OCI-LY7 (cell line): Measurements from ENCODE around the gene S100A7. TPM values are rescaled to one million over a fixed set of nuclear protein-coding genes. Genes with fewer than 3 reads are reported as not detected.

Experiments
- BruUV-seq: library from RNA; stranded (reverse); fragments of 400-500 nt; replicated peaks from 2 replicates; lab custom pipeline; 2021; lab: Mats Ljungman, UMichigan
- CTCF ChIA-PET: fragments of 300-600 bp; sonication (Branson Sonifier 250); formaldehyde crosslinking; loops from one replicate; lab custom pipeline; 2022; ENCODE audit warnings: antibody characterized with exemption; ENCODE audit not compliant: unreplicated experiment; lab: Charles Lee
- POLR2A ChIA-PET: fragments of 300-600 bp; sonication (Branson Sonifier 250); formaldehyde crosslinking; loops from one replicate; lab custom pipeline; 2022; ENCODE audit warnings: antibody characterized with exemption; lab: Charles Lee
- DNase-seq: peaks from one replicate; pipeline ENCODE4 v3.0.0-alpha.2; 2015; ENCODE audit warnings: low spot score
- H2AFZ ChIP-seq: fragments of 200-600 bp; sonication (generic), shearing (Covaris generic); 2 replicates; pipeline ENCODE4 v1.6.1; 2014; ENCODE audit warnings: mild to moderate bottlenecking, antibody characterized with exemption, low read length, moderate library complexity
- H3K27ac ChIP-seq: fragments of 200-600 bp; sonication (generic); 2 replicates; pipeline ENCODE4 v1.5.1; 2014; ENCODE audit warnings: mixed run types, low read depth, mild to moderate bottlenecking, moderate library complexity, low read length, inconsistent platforms; ENCODE audit not compliant: poor library complexity, severe bottlenecking
- H3K36me3 ChIP-seq: fragments of 200-600 bp; sonication (generic); 2 replicates; pipeline ENCODE4 v1.6.1; 2014; ENCODE audit warnings: mild to moderate bottlenecking, antibody characterized with exemption, low read length, moderate library complexity, mixed read lengths; ENCODE audit not compliant: insufficient read depth
- H3K4me1 ChIP-seq: fragments of 200-600 bp; sonication (generic); 2 replicates; pipeline ENCODE4 v1.5.1; 2014; ENCODE audit warnings: mild to moderate bottlenecking, low read length; ENCODE audit not compliant: insufficient read depth, poor library complexity, severe bottlenecking
- H3K4me2 ChIP-seq: fragments of 200-600 bp; sonication (generic); 2 replicates; pipeline ENCODE4 v1.6.1; 2014; ENCODE audit warnings: mild to moderate bottlenecking, low read length
- H3K4me3 ChIP-seq: fragments of 200-600 bp; sonication (generic); 2 replicates; pipeline ENCODE4 v1.5.1; 2014; ENCODE audit warnings: mild to moderate bottlenecking, low read depth, low read length; ENCODE audit not compliant: poor library complexity, severe bottlenecking
- H3K79me2 ChIP-seq: fragments of 200-600 bp; sonication (generic); 2 replicates; pipeline ENCODE4 v1.6.1; 2016; ENCODE audit warnings: low read depth, mild to moderate bottlenecking, low read length, moderate library complexity, mixed read lengths; ENCODE audit not compliant: insufficient read depth
- H3K9me2 ChIP-seq: fragments of 200-600 bp; sonication (generic); 2 replicates; pipeline ENCODE4 v1.6.1; 2016; ENCODE audit warnings: mild to moderate bottlenecking, low read length, mixed read lengths; ENCODE audit not compliant: insufficient read depth
- H3K9me3 ChIP-seq: fragments of 200-600 bp; sonication (generic); 2 replicates; pipeline ENCODE4 v1.6.1; 2014; ENCODE audit warnings: mild to moderate bottlenecking, mixed run types, low read length, mixed read lengths
- H4K20me1 ChIP-seq: fragments of 200-600 bp; sonication (generic); 2 replicates; pipeline ENCODE4 v1.6.1; 2014; ENCODE audit warnings: mild to moderate bottlenecking, antibody characterized with exemption, low read length, moderate library complexity, mixed read lengths; ENCODE audit not compliant: insufficient read depth
- CTCF ChIP-seq: fragments of 200-600 bp; sonication (generic); conservative IDR thresholded peaks from 2 replicates; pipeline ENCODE4 v1.5.1; 2014; ENCODE audit warnings: mild to moderate bottlenecking, antibody characterized with exemption, low read length, moderate library complexity, mixed read lengths
- EZH2phosphoT487 ChIP-seq: fragments of 200-600 bp; sonication (generic); IDR thresholded peaks from 2 replicates; pipeline ENCODE4 v1.6.1; 2018; ENCODE audit warnings: low read depth, borderline replicate concordance, mild to moderate bottlenecking, mixed run types, antibody characterized with exemption, low read length, moderate library complexity, mixed read lengths
- intact Hi-C: fragments of 100-400 bp; cut with micrococcal nuclease; formaldehyde crosslinking; loops from one replicate; pipeline ENCODE4 v1.10.0; 2022; ENCODE audit not compliant: unreplicated experiment
- total RNA-seq, 2 experiments: library from RNA; depleted of rRNA in 1 of 2; stranded (reverse); fragments of >200 nt in 1 of 2; shearing (Covaris generic) in 1 of 2; gene quantifications; 2 replicates each; pipeline ENCODE4 v1.2.3, GENCODE V29; 2014 to 2022

S100A7 gene
- total RNA-seq, 2 experiments from 2014 or later: not detected

- H3K9me3 ChIP-seq: no peaks in the 10 kb centered on the region
- H3K9me2 ChIP-seq: no peaks in the 10 kb centered on the region
- H3K79me2 ChIP-seq: no peaks in the 10 kb centered on the region
- ChIA-PET POLR2A (interaction anchor here (0.6 kb wide), 1 partner anchor 877 kb away, joined by 4 read pairs; no protein-coding TSS in a partner anchor), CTCF (interaction anchor here (0.6 kb wide), 1 partner anchor 496 kb away, joined by 3 read pairs; no protein-coding TSS in a partner anchor)
- no TSS peak for BruUV-seq
- H3K4me2 ChIP-seq: no peak overlapping the region
- DNase-seq: no peak
- TF ChIP-seq CTCF (no peak), EZH2phosphoT487 (no peak)
- no peak overlapping the region for H3K27ac ChIP-seq
- H4K20me1 ChIP-seq: no peaks in the 10 kb centered on the region
- no peak overlapping the region for H2AFZ ChIP-seq
- intact Hi-C loops: loop anchor here (1.0 kb wide), 1 partner anchor 140 kb away; no protein-coding TSS in a partner anchor
- no peaks in the 10 kb centered on the region for H3K4me1 ChIP-seq
- H3K36me3 ChIP-seq: no peaks in the 10 kb centered on the region
- H3K4me3 ChIP-seq: no peak overlapping the region
Measured at GRCh38 chr1:153495536-153495935, 35.1 kb upstream of the S100A7 start.

GRCh38 chr1:153494976-153495535 is 34.6 kb upstream of the S100A7 start:
- Histone ChIP-seq H3K4me3 (no peak overlapping the region), H3K4me2 (no peak overlapping the region), H4K20me1 (no peaks in the 10 kb centered on the region), H3K36me3 (no peaks in the 10 kb centered on the region), H3K79me2 (no peaks in the 10 kb centered on the region), H3K4me1 (no peaks in the 10 kb centered on the region), H3K27ac (no peak overlapping the region), H2AFZ (no peak overlapping the region), H3K9me3 (no peaks in the 10 kb centered on the region), H3K9me2 (no peaks in the 10 kb centered on the region)
- peak; percentile 70 for DNase-seq
- POLR2A ChIA-PET: interaction anchor here (0.6 kb wide), 1 partner anchor 878 kb away, joined by 4 read pairs; no protein-coding TSS in a partner anchor
- no TSS peak for BruUV-seq
- CTCF ChIA-PET: interaction anchor here (0.6 kb wide), 1 partner anchor 496 kb away, joined by 3 read pairs; no protein-coding TSS in a partner anchor
- intact Hi-C loops: loop anchor here (1.0 kb wide), 1 partner anchor 140 kb away; no protein-coding TSS in a partner anchor
- TF ChIP-seq EZH2phosphoT487 (no peak), CTCF (peak; percentile 89)
